SK-N-SH (cell line): ENCODE data around the gene NTMT1. TPM values are rescaled to one million over a fixed set of nuclear protein-coding genes. Genes with fewer than 3 reads are reported as not detected.

Source experiments
- CTCF ChIA-PET: fragments of 300-600, 350-600 bp; formaldehyde crosslinking; extraction: SDS; loops from one replicate; lab custom pipeline; 2021; lab: Yijun Ruan, JAX
- POLR2A ChIA-PET: fragments of 350-600 bp; sonication (Branson Sonifier 250); formaldehyde crosslinking; extraction: SDS; loops from one replicate; lab custom pipeline; 2020; ENCODE audit warnings: antibody characterized with exemption, inconsistent platforms; lab: Yijun Ruan, JAX
- DNase-seq: peaks from one replicate; pipeline ENCODE4 v3.0.0; 2012
- H2AFZ ChIP-seq: fragments of 200-600 bp; sonication (generic); 2 replicates; pipeline ENCODE4 v1.8.1; 2016; ENCODE audit warnings: antibody characterized with exemption, mild to moderate bottlenecking, low read depth
- H3F3A ChIP-seq: fragments of 200-600 bp; sonication (generic); replicated peaks from 2 replicates; pipeline ENCODE3; 2016; ENCODE audit warnings: antibody characterized with exemption, mild to moderate bottlenecking; ENCODE audit not compliant: insufficient read depth
- H3K27ac ChIP-seq, 2 experiments: fragments of 200-500 bp in 1 of 2; fragments of 200-600 bp in 1 of 2; sonication (Bioruptor generic) in 1 of 2; sonication (generic), shearing (Covaris generic) in 1 of 2; 2 replicates each; pipeline versions ENCODE4 v1.5.1 to v1.6.1; 2014 to 2016; ENCODE audit warnings: low read depth in 2 of 2, inconsistent platforms in 1 of 2, low read length in 1 of 2, mild to moderate bottlenecking in 1 of 2, mixed read lengths in 1 of 2
- H3K27me3 ChIP-seq: fragments of 200-600 bp; sonication (generic), shearing (Covaris generic); 2 replicates; pipeline ENCODE4 v1.6.1; 2016; ENCODE audit warnings: mixed run types; ENCODE audit not compliant: insufficient read depth
- H3K36me3 ChIP-seq, 2 experiments: fragments of 200-500 bp in 1 of 2; fragments of 200-600 bp in 1 of 2; sonication (Bioruptor generic) in 1 of 2; sonication (generic) in 1 of 2; replicated peaks in 1 of 2; 2 replicates each; pipeline versions ENCODE3 to v1.5.1; 2014 to 2016; ENCODE audit warnings: low read length in 1 of 2, mild to moderate bottlenecking in 1 of 2; ENCODE audit not compliant: insufficient read depth in 2 of 2, control insufficient read depth in 1 of 2
- H3K4me1 ChIP-seq, 2 experiments: fragments of 200-500 bp in 1 of 2; fragments of 200-600 bp in 1 of 2; sonication (Bioruptor generic) in 1 of 2; sonication (generic), shearing (Covaris generic) in 1 of 2; 2 replicates each; pipeline versions ENCODE4 v1.5.1 to v1.6.1; 2014 to 2016; ENCODE audit warnings: low read depth in 1 of 2, low read length in 1 of 2, mixed run types in 1 of 2; ENCODE audit not compliant: insufficient read depth in 2 of 2, control insufficient read depth in 1 of 2
- H3K4me2 ChIP-seq: fragments of 200-600 bp; sonication (generic), shearing (Covaris generic); 2 replicates; pipeline ENCODE4 v1.6.1; 2017; ENCODE audit warnings: mixed run types
- H3K4me3 ChIP-seq, 2 experiments: fragments of 200-500 bp in 1 of 2; fragments of 200-600 bp in 1 of 2; sonication (Bioruptor generic) in 1 of 2; sonication (generic), shearing (Covaris generic) in 1 of 2; 2 replicates each; pipeline versions ENCODE4 v1.5.1 to v1.8.1; 2014 to 2016; ENCODE audit warnings: low read depth in 2 of 2, inconsistent platforms in 1 of 2, low read length in 1 of 2, mild to moderate bottlenecking in 1 of 2, mixed read lengths in 1 of 2, moderate library complexity in 1 of 2
- H3K79me2 ChIP-seq: fragments of 200-600 bp; sonication (generic); 2 replicates; pipeline ENCODE4 v1.8.1; 2017; ENCODE audit warnings: mild to moderate bottlenecking; ENCODE audit not compliant: insufficient read depth
- H3K9ac ChIP-seq: fragments of 200-600 bp; sonication (generic); 2 replicates; pipeline ENCODE4 v1.6.1; 2017; ENCODE audit warnings: mixed run types
- H3K9me2 ChIP-seq: fragments of 200-600 bp; sonication (generic); 2 replicates; pipeline ENCODE4 v1.6.1; 2017; ENCODE audit warnings: mixed run types
- H3K9me3 ChIP-seq: fragments of 200-600 bp; sonication (generic); 2 replicates; pipeline ENCODE4 v1.6.1; 2017; ENCODE audit warnings: mixed run types, mild to moderate bottlenecking, moderate library complexity
- H4K20me1 ChIP-seq: fragments of 200-600 bp; sonication (generic); 2 replicates; pipeline ENCODE4 v1.6.1; 2017; ENCODE audit warnings: mild to moderate bottlenecking, mixed run types; ENCODE audit not compliant: insufficient read depth
- CHD2 ChIP-seq: fragments of 150-350 bp; IDR thresholded peaks from 2 replicates; pipeline ENCODE4 v1.6.1; 2018; ENCODE audit warnings: low read length; ENCODE audit not compliant: partially characterized antibody
- EP300 ChIP-seq, 2 experiments: IDR thresholded peaks; 2 replicates each; pipeline versions ENCODE4 v1.4.0 to v1.6.1; 2012; ENCODE audit warnings: borderline replicate concordance in 1 of 2, low read depth in 1 of 2, low read length in 1 of 2
- EZH2phosphoT487 ChIP-seq: fragments of 200-600 bp; sonication (generic); IDR thresholded peaks from 2 replicates; pipeline ENCODE4 v1.6.1; 2017; ENCODE audit warnings: low read depth, mixed run types, mild to moderate bottlenecking, antibody characterized with exemption, moderate library complexity, borderline replicate concordance
- FOSL2 ChIP-seq: IDR thresholded peaks from 2 replicates; pipeline ENCODE4 v1.4.0; 2012; ENCODE audit warnings: low read depth, mild to moderate bottlenecking, moderate library complexity, borderline replicate concordance
- FOXM1 ChIP-seq: IDR thresholded peaks from 2 replicates; pipeline ENCODE4 v1.4.0; 2012; ENCODE audit warnings: low read depth, mild to moderate bottlenecking
- GABPA ChIP-seq: IDR thresholded peaks from 2 replicates; pipeline ENCODE4 v1.4.0; 2012; ENCODE audit warnings: low read depth, mild to moderate bottlenecking
- JUND ChIP-seq: IDR thresholded peaks from 2 replicates; pipeline ENCODE4 v1.4.0; 2012
- NRF1 ChIP-seq: IDR thresholded peaks from 2 replicates; pipeline ENCODE4 v1.6.1; 2012; ENCODE audit warnings: low read depth, mild to moderate bottlenecking, low read length
- POLR2AphosphoS5 ChIP-seq: IDR thresholded peaks from 2 replicates; pipeline ENCODE4 v1.6.1; 2012; ENCODE audit warnings: low read depth, low read length
- RAD21 ChIP-seq: IDR thresholded peaks from 2 replicates; pipeline ENCODE4 v1.6.1; 2012; ENCODE audit warnings: mild to moderate bottlenecking, low read length
- RCOR1 ChIP-seq: fragments of 150-350 bp; IDR thresholded peaks from 2 replicates; pipeline ENCODE4 v1.6.1; 2017; ENCODE audit warnings: antibody characterized with exemption, low read length
- TCF12 ChIP-seq: IDR thresholded peaks from 2 replicates; pipeline ENCODE4 v1.4.0; 2012
- WGBS: methylation state at CpG from one replicate; pipeline ENCODE4 v1.1.6; 2017; ENCODE audit warnings: low lambda C conversion rate; 5-methylcytosine and 5-hydroxymethylcytosine counted together
- polyA plus RNA-seq, 3 experiments: library from polyadenylated mRNA; depleted of rRNA; stranded (reverse); fragments of >200 nt; gene quantifications; 2 replicates each; pipeline ENCODE4 v1.2.3, GENCODE V29; 2012
- TF ChIP-seq, protein P1 (sequence below): IDR thresholded peaks from 2 replicates; pipeline ENCODE4 v1.6.1; 2012; ENCODE audit warnings: mild to moderate bottlenecking, low read depth, low read length, moderate library complexity
- TF ChIP-seq, protein P2 (sequence below): IDR thresholded peaks from 2 replicates; pipeline ENCODE4 v1.4.0; 2012; ENCODE audit warnings: low read depth, borderline replicate concordance
- TF ChIP-seq, protein P3 (sequence below): IDR thresholded peaks from 2 replicates; pipeline ENCODE4 v1.4.0; 2012; ENCODE audit warnings: low read depth, borderline replicate concordance

The NTMT1 gene
- polyA plus RNA-seq, 1 of the 3 experiments (the other 2 are of a cell fraction): 78.3 TPM

DNA sequence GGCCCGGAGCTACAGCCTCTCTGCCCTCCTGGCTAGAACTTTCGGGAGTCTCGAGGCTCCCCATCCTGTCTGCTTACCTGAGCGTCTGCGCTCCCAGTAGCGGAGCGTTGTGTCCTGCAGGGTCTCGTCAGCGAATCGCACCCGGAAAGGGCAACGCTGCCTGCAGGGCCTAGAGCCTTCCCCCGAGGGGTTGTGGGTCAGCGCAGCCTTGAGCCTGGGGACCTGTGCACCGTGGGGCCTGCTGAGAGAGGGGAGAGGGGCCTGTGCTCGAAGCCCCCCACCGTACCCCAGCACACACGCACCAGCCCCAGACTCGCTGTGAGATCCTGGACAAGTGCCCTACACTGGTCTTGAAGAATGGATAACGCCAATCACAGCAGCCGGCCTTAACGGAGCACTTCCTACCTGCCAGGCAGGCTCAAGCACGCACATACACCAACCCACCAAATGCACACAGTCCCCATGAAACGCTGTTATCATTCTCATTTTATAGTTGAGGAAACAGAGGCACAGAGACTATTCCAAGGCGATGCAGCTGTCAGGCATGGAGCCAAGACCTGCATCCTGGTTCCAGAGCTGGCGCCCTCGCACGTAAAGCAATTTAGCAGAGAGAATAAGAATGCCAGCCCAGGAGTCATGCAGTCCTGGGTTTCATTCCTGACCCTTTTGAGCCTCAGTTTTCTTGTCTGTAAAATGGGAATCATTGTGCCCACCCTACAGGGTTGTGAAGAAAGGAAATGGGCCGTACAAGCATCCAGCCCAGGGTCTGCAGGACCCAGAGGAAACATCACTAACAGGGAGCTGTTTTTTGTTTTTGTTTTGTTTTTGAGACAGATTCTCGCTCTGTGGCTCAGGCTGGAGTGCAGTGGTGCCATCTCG, 10.3 kb upstream of the NTMT1 start:
- CTCF ChIA-PET: interaction anchor here (0.6 to 15.6 kb wide), 7 partner anchors 7 to 484 kb away, joined by 3 to 235 read pairs (median 10); partner anchors contain the start of genes C9orf50, IER5L and NTMT1
- Histone ChIP-seq H3K27me3 (no peaks in the 10 kb centered on the region), H3K9me3 (no peaks in the 10 kb centered on the region), H2AFZ (no peak overlapping the region), H3F3A (no peaks in the 10 kb centered on the region), H3K9me2 (no peaks in the 10 kb centered on the region), H3K4me1 (peaks cover 0 to 14% of the 10 kb centered on the region in 2 experiments; a peak in 1 of 4 replicates), H3K36me3 (no peaks in the 10 kb centered on the region), H3K9ac (no peak overlapping the region), H3K4me2 (no peak overlapping the region), H3K4me3 (no peak overlapping the region), H3K79me2 (no peaks in the 10 kb centered on the region), H3K27ac (no peak overlapping the region), H4K20me1 (no peaks in the 10 kb centered on the region)
- no peak for TF ChIP-seq FOXM1
- TF ChIP-seq GABPA: no peak
- no peak for TF ChIP-seq EP300 (IDR thresholded peaks at IDR 0.05; ENCODE audit: borderline replicate concordance in 1 of 2, low read depth in 1 of 2, low read length in 1 of 2)
- TF ChIP-seq RCOR1: no peak
- no peak for TF ChIP-seq NRF1
- no peak for TF ChIP-seq POLR2AphosphoS5
- TF ChIP-seq, protein P1, sequence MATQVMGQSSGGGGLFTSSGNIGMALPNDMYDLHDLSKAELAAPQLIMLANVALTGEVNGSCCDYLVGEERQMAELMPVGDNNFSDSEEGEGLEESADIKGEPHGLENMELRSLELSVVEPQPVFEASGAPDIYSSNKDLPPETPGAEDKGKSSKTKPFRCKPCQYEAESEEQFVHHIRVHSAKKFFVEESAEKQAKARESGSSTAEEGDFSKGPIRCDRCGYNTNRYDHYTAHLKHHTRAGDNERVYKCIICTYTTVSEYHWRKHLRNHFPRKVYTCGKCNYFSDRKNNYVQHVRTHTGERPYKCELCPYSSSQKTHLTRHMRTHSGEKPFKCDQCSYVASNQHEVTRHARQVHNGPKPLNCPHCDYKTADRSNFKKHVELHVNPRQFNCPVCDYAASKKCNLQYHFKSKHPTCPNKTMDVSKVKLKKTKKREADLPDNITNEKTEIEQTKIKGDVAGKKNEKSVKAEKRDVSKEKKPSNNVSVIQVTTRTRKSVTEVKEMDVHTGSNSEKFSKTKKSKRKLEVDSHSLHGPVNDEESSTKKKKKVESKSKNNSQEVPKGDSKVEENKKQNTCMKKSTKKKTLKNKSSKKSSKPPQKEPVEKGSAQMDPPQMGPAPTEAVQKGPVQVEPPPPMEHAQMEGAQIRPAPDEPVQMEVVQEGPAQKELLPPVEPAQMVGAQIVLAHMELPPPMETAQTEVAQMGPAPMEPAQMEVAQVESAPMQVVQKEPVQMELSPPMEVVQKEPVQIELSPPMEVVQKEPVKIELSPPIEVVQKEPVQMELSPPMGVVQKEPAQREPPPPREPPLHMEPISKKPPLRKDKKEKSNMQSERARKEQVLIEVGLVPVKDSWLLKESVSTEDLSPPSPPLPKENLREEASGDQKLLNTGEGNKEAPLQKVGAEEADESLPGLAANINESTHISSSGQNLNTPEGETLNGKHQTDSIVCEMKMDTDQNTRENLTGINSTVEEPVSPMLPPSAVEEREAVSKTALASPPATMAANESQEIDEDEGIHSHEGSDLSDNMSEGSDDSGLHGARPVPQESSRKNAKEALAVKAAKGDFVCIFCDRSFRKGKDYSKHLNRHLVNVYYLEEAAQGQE: no peak
- no peak for TF ChIP-seq EZH2phosphoT487
- TF ChIP-seq FOSL2: no peak
- DNase-seq: no peak
- POLR2A ChIA-PET: interaction anchor here (0.8 kb wide), 1 partner anchor 11 kb away, joined by 3 read pairs; no protein-coding TSS in a partner anchor
- WGBS: 77% methylated on average over 16 of the region's 31 CpGs

DNA sequence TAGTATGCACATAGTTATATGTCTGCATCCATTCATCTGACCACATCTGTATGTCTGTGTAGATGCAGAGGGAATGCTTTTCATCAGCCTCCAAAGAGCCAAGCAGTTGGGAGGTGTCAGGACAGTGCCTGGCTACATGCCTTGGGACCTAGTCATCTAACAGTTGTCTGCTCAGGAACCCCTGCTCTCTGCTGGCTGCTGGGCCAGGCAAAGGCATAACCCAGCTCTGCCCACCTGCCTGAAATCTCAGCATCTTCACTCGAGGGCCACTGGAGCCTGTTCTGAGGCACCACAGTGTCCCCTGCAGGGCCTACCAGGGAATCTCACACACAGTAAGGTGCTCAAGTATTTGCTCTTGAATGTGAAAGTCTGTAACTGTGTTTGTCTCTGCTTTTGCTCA, 8.8 kb upstream of the NTMT1 start:
- no peaks in the 10 kb centered on the region for H3K9me2 ChIP-seq
- no peaks in the 10 kb centered on the region for H3K27me3 ChIP-seq
- POLR2A ChIA-PET: no interaction called here
- 0% methylated on average over 1 of the region's 1 CpG for WGBS
- H3K4me3 ChIP-seq: no peak overlapping the region
- no peaks in the 10 kb centered on the region for H3F3A ChIP-seq
- no peaks in the 10 kb centered on the region for H3K36me3 ChIP-seq
- H4K20me1 ChIP-seq: no peaks in the 10 kb centered on the region
- H3K79me2 ChIP-seq: no peaks in the 10 kb centered on the region
- no peak overlapping the region for H3K4me2 ChIP-seq
- CTCF ChIA-PET: interaction anchor here (0.6 to 15.6 kb wide), 7 partner anchors 121 to 485 kb away, joined by 3 to 235 read pairs (median 4); partner anchors contain the start of gene IER5L
- no peak overlapping the region for H2AFZ ChIP-seq
- H3K9me3 ChIP-seq: no peaks in the 10 kb centered on the region
- no peak overlapping the region for H3K9ac ChIP-seq
- H3K4me1 ChIP-seq: peaks cover 0 to 14% of the 10 kb centered on the region in 2 experiments; a peak in 1 of 4 replicates
- DNase-seq: no peak
- peak overlapping the region in 1 of 2 experiments; percentile 7; a peak in 1 of 4 replicates for H3K27ac ChIP-seq
- TF ChIP-seq TCF12 (peak; percentile 59; the same call in 1 of the 2 replicates), RAD21 (peak; percentile 72), JUND (no peak; the same call in 1 of the 2 replicates), CHD2 (no peak)
- TF ChIP-seq, protein P2, sequence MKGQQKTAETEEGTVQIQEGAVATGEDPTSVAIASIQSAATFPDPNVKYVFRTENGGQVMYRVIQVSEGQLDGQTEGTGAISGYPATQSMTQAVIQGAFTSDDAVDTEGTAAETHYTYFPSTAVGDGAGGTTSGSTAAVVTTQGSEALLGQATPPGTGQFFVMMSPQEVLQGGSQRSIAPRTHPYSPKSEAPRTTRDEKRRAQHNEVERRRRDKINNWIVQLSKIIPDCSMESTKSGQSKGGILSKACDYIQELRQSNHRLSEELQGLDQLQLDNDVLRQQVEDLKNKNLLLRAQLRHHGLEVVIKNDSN: no peak
- TF ChIP-seq, protein P1: no peak
- TF ChIP-seq, protein P3, sequence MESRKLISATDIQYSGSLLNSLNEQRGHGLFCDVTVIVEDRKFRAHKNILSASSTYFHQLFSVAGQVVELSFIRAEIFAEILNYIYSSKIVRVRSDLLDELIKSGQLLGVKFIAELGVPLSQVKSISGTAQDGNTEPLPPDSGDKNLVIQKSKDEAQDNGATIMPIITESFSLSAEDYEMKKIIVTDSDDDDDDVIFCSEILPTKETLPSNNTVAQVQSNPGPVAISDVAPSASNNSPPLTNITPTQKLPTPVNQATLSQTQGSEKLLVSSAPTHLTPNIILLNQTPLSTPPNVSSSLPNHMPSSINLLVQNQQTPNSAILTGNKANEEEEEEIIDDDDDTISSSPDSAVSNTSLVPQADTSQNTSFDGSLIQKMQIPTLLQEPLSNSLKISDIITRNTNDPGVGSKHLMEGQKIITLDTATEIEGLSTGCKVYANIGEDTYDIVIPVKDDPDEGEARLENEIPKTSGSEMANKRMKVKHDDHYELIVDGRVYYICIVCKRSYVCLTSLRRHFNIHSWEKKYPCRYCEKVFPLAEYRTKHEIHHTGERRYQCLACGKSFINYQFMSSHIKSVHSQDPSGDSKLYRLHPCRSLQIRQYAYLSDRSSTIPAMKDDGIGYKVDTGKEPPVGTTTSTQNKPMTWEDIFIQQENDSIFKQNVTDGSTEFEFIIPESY: no peak
